Bronchial epithelial cell (primary cell): ENCODE results near the gene ZNF397. TPM values are rescaled to one million over a fixed set of nuclear protein-coding genes. Genes with fewer than 3 reads are reported as not detected.

ENCODE experiments used
- DNase-seq: peaks from one replicate; pipeline ENCODE4 v3.0.0-alpha.2; 2010; ENCODE audit warnings: low read depth
- FAIRE-seq: peaks from 2 replicates; lab custom pipeline; 2011; peaks lifted over from hg19 to GRCh38; lab: Jason Lieb, UNC
- H3K27me3 ChIP-seq: 2 replicates; pipeline ENCODE4 v1.5.1; 2011; ENCODE audit warnings: low read length; ENCODE audit not compliant: control insufficient read depth, insufficient read depth
- H3K36me3 ChIP-seq: 2 replicates; pipeline ENCODE4 v1.5.1; 2011; ENCODE audit warnings: low read length; ENCODE audit not compliant: control insufficient read depth, insufficient read depth
- H3K4me3 ChIP-seq: 2 replicates; pipeline ENCODE4 v1.5.1; 2011; ENCODE audit warnings: mild to moderate bottlenecking, low read depth, low read length, control low read depth
- CTCF ChIP-seq: IDR thresholded peaks from 2 replicates; pipeline ENCODE4 v1.5.1; 2011; ENCODE audit warnings: mild to moderate bottlenecking, moderate library complexity, low read length, control low read depth, inconsistent platforms; ENCODE audit not compliant: insufficient read depth, severe bottlenecking
- total RNA-seq: library from RNA; depleted of rRNA; stranded (reverse); fragments of >200 nt; gene quantifications from 2 replicates; pipeline ENCODE4 v1.2.1, GENCODE V29; 2014

ZNF397 gene
- total RNA-seq, 1 donor from 2014 or later = 15.0 TPM

- FAIRE-seq (no peak), DNase-seq (no peak)
- no peak for TF ChIP-seq CTCF
- Histone ChIP-seq H3K4me3 (no peak overlapping the region), H3K27me3 (no peaks in the 10 kb centered on the region), H3K36me3 (peaks cover 19% of the 10 kb centered on the region)
Measured at GRCh38 chr18:35248429-35248828, 7.6 kb downstream of the ZNF397 start.

- Histone ChIP-seq H3K4me3 (no peak overlapping the region), H3K27me3 (no peaks in the 10 kb centered on the region), H3K36me3 (peaks cover 1% of the 10 kb centered on the region)
- DNase-seq (no peak), FAIRE-seq (no peak)
- no peak for TF ChIP-seq CTCF
Measured at GRCh38 chr18:35252466-35252865, 11.6 kb downstream of the ZNF397 start.

- peaks cover 1% of the 10 kb centered on the region for H3K36me3 ChIP-seq
- no peak for TF ChIP-seq CTCF
Measured at GRCh38 chr18:35253655-35254287, 12.9 kb downstream of the ZNF397 start.

GRCh38 chr18:35256947-35257346 lies 16.1 kb downstream of the ZNF397 start:
- no peaks in the 10 kb centered on the region for H3K36me3 ChIP-seq
- no peak overlapping the region for H3K4me3 ChIP-seq
- H3K27me3 ChIP-seq = no peaks in the 10 kb centered on the region
- DNase-seq (no peak), FAIRE-seq (no peak)
- no peak for TF ChIP-seq CTCF

More at GRCh38 chr18:35253655-35254287, 12.9 kb downstream of the ZNF397 start:
- Histone ChIP-seq H3K27me3 (no peaks in the 10 kb centered on the region), H3K4me3 (no peak overlapping the region)
- FAIRE-seq (peak; percentile 32), DNase-seq (no peak)

GRCh38 chr18:35264409-35264808 lies 23.6 kb downstream of the ZNF397 start:
- Histone ChIP-seq H3K27me3 (no peaks in the 10 kb centered on the region), H3K36me3 (peaks cover 2% of the 10 kb centered on the region), H3K4me3 (no peak overlapping the region)
- FAIRE-seq = no peak
- no peak for DNase-seq
- no peak for TF ChIP-seq CTCF

GRCh38 chr18:35267161-35267651 lies 26.4 kb downstream of the ZNF397 start:
- no peak for TF ChIP-seq CTCF
- peak overlapping the region; percentile 40 for H3K4me3 ChIP-seq
- peaks cover 2% of the 10 kb centered on the region for H3K36me3 ChIP-seq
- FAIRE-seq (no peak), DNase-seq (no peak)
- H3K27me3 ChIP-seq = no peaks in the 10 kb centered on the region
